Hepatic stellate cell (primary cell): ENCODE data around the gene PTPRN2.

Source experiments
- DNase-seq: peaks from one replicate; pipeline ENCODE4 v3.0.0; 2011; ENCODE audit warnings: low spot score

PTPRN2 gene

GRCh38 chr7:158114056-158114850 is 473.4 kb downstream of the PTPRN2 start:
- DNase-seq: no peak

DNA sequence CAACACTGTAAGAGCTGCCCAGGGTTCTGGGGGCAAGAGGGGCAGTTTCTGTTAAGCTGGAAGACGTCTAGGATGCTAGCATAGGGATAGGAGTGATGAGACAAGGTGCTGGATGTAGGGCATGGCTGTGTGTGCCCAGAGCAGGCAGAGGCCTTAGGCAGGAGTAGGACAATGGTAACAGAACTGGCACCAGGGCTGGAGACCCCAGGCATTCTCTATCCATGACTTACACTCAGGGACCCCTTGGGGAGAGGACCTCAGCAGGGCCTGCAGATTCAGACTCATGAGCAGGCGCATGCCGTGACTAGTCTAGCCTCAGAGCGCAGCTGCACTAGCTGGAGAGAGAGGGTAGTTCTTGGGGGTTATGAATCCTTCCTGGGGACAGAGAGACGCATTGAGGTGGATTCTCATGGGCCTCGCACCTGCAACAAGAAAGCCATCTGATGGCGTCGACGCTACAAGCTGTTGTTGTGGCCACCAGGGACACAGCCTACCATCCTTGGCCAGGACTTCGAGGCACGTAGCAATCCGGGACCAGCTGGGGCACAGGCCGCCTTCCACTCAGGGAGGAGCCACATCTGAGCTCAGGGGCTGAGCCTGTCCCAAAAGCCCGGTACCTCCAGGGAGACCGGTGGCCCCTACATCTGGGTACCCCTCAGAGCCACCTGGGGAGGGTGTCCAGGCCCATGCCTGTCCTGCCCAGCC is 474.1 kb downstream of the PTPRN2 start:
- no peak for DNase-seq

DNA sequence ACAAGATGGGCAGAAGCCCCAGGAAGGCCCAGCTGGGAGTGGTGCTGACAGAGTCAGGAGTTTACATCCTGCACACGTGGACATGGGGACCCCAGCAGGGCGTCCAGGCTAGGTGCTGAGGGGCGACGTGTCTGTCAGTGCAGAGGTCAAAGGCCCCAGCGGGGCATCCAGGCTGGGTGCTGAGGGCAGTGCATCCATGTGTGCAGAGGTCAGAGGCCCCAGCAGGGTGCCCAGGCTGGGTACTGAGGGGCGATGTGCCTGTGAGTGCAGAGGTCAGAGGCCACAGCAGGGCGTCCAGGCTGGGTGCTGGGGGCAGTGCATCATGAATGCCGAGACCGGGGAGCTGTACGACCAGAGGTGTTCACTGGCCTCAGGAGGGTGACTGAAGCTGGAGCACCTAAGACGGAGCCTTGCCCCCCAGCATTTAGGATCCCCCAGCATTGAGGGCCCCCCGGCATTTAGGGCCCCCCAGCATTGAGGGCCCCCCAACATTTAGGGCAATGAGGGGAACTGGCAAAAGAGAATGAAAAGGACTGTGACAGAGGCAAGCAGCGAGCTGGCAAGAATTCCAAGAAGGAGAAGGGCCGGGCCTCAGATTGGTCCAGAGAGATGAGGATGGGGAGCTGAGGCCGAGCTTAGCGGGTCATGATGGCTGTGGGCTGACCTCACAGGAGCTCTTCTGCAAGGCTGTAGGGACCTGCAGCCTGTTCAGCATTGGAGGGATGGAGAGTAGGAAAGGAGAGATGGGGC is 474.9 kb downstream of the PTPRN2 start:
- no peak for DNase-seq

- DNase-seq: no peak
These were observed 475.6 kb downstream of the PTPRN2 start for GRCh38 chr7:158111906-158112570.

- no peak for DNase-seq
These were observed 476.4 kb downstream of the PTPRN2 start for GRCh38 chr7:158111049-158111751.

- no peak for DNase-seq
These were observed 477.0 kb downstream of the PTPRN2 start for GRCh38 chr7:158110661-158111048.

DNA sequence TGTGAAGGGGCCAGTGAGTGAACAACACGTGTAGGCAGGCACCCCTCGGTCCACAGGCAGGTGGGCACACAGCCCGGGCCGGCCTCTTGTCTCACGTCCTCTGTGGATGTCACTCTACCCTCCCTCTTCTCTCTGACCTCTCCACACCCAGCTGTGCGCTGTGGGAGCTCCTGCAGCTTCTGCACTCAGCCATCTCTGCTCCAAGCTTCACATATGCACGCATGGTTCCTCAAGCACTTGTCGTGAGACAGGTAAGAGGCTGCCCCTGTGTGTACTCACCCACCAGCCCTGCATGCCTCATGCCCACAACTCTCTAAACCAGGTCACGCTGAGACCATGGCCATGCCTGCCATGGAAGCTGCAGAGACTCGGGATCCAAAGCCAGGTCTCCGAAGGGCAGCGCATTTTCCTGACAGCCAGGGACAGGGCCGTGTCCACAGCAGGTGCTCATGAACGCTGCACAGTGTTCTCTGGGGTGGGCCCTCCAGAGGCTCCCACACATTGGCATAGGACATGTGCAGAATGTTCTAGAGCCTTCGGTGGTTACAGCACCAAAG is 477.5 kb downstream of the PTPRN2 start:
- no peak for DNase-seq

GRCh38 chr7:158109364-158110033 is 478.1 kb downstream of the PTPRN2 start:
- no peak for DNase-seq

- DNase-seq: no peak
These were observed 478.9 kb downstream of the PTPRN2 start for GRCh38 chr7:158108646-158109293.

GRCh38 chr7:158107806-158108205 is 479.8 kb downstream of the PTPRN2 start:
- no peak for DNase-seq

GRCh38 chr7:158106272-158106671 is 481.4 kb downstream of the PTPRN2 start:
- DNase-seq: no peak

DNA sequence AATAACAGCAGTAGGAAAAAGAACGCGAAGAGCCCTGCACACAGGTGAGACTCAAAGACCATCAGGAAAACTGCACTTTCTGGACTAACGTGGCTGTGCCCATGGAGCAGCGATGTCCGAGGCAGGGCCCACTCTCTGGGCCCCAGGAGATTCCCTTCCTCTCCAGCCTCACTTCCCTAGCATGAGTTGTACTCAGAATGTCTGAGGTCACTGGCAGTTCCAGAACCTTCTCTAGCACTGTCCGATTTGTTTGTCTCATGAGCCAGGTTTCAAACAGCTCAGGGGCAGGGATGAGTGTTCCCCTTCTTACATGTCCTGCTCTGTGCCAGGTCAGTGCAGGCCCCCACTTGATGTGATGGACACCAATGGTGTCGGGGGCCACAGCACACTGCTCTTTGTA is 484.2 kb downstream of the PTPRN2 start:
- no peak for DNase-seq

DNA sequence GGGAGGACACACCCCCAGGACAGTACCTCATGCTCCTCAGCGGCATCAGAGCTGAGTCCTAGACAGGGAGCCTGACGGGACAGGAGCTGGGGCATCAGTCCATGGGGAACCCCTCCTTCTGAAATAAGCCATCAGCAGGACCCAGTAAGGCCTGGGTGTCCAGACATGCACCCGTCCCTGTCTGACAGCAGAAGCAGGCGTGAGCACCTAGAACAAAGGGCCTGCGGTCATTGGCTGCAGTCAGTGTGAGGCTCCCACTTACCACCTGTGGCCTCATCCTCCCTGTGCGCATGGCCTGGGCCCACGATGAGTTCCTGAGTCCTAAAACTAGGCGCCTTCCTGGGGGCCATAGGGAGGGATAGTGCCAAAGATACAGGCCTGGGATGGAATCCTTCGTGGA is 484.7 kb downstream of the PTPRN2 start:
- no peak for DNase-seq

GRCh38 chr7:158101821-158102450 is 485.7 kb downstream of the PTPRN2 start:
- DNase-seq: no peak

GRCh38 chr7:158098125-158099030 is 489.2 kb downstream of the PTPRN2 start:
- no peak for DNase-seq

GRCh38 chr7:158097453-158098124 is 490.0 kb downstream of the PTPRN2 start:
- no peak for DNase-seq

GRCh38 chr7:158097106-158097452 is 490.5 kb downstream of the PTPRN2 start:
- DNase-seq: no peak

DNA sequence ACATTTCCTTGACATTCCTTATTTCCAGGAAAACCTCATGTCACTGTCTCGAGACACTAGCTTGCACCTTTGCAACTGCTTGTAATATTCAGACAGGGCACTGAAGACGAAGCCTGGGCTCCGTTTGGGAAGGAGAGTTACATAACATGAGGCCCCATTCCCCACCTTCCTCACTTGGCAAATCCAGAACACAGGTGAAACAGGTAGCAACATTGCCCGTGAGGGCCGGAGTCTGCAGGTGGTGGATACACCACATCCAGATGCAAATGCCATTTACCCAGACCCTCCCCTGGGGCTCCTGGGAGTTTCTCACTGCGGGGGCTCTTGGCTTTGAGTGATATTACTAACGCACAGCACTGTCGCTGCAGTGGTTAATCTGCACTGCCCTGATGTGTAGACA is 491.0 kb downstream of the PTPRN2 start:
- DNase-seq: no peak
